22Rv1 (cell line): Measurements from ENCODE around the gene RHBDF2.

Experiments used
- H3K27ac ChIP-seq: fragments of 450-650 bp; 2 replicates; pipeline ENCODE4 v1.5.1; 2017
- ZFX ChIP-seq: fragments of 450-650 bp; IDR thresholded peaks from 2 replicates; pipeline ENCODE4 v1.6.1; 2017; ENCODE audit warnings: antibody characterized with exemption, borderline replicate concordance
- TF ChIP-seq, protein P1 (sequence below): fragments of 450-650 bp; IDR thresholded peaks from 2 replicates; pipeline ENCODE4 v1.5.1; 2017; ENCODE audit warnings: mild to moderate bottlenecking

RHBDF2 gene

DNA sequence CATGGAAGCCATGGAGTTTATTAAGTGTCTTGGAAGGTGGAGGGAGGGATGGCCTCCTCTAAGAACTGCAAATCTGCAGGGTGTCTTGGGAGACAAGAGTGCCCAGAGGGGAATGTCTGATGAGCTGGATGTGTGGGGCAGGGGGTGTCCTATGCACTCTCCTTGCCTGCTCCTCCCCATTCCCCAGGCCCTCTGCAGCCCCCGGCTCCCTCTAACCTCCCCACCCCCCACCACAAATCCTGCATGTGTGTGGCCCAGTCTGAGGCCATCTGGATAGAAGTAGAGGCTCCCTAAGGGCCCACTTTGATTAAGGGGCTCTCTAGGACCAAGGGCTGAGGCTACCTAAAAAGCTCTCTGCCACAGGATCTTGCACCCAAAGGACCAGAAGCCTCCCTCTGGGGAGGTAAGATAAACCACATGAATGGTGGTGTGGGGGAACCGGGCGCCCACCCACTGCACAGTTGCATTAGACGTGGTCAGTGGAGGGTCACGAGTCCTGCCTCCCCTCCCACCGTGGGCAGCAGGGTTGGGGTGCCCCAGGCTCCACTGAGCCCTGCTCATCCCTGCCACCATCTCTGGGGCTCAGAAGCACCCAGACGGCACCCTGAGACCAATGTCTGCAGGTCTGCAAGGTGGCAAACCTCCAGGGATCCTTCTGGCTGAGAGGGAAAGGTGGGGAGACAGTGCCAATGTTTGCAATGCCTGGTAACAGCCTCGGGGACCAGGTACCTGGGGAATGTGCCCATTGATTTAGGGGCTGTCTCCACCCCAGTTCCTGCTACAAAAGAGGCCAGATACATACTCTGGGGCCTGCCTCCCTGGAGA is 33.2 kb downstream of the RHBDF2 start:
- no peak overlapping the region for H3K27ac ChIP-seq
- TF ChIP-seq, protein P1, sequence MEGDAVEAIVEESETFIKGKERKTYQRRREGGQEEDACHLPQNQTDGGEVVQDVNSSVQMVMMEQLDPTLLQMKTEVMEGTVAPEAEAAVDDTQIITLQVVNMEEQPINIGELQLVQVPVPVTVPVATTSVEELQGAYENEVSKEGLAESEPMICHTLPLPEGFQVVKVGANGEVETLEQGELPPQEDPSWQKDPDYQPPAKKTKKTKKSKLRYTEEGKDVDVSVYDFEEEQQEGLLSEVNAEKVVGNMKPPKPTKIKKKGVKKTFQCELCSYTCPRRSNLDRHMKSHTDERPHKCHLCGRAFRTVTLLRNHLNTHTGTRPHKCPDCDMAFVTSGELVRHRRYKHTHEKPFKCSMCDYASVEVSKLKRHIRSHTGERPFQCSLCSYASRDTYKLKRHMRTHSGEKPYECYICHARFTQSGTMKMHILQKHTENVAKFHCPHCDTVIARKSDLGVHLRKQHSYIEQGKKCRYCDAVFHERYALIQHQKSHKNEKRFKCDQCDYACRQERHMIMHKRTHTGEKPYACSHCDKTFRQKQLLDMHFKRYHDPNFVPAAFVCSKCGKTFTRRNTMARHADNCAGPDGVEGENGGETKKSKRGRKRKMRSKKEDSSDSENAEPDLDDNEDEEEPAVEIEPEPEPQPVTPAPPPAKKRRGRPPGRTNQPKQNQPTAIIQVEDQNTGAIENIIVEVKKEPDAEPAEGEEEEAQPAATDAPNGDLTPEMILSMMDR = no peak
- no peak for TF ChIP-seq ZFX

DNA sequence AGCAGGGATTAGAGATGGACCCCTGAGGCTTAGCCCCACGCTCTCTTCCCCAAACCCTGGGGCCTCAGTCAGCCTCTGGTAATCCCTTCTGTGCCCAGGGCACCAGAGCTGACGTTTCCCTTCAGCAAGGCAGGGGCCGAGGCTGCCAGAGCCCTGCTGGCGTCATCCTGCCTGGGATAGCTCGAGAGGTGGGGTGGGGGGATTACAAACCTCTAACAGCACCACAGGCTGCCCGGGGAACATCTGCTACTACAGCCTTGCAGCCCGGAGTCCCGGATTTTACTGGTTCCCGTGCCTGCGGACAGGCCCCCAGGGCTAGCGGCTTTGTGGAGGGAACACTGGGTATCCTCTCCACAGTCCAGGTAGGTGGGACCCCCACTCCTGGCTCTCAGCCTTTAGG is 33.9 kb downstream of the RHBDF2 start, which contains the start of gene AANAT:
Gene AANAT, plus strand, starts transcription at position 238 of the 400 bp plus-strand sequence. CDS start 1,144 bp downstream, outside the sequence.
- no peak within 1 kb of the TSS for H3K27ac ChIP-seq
- TF ChIP-seq, protein P1 = no peak
- no peak for TF ChIP-seq ZFX

DNA sequence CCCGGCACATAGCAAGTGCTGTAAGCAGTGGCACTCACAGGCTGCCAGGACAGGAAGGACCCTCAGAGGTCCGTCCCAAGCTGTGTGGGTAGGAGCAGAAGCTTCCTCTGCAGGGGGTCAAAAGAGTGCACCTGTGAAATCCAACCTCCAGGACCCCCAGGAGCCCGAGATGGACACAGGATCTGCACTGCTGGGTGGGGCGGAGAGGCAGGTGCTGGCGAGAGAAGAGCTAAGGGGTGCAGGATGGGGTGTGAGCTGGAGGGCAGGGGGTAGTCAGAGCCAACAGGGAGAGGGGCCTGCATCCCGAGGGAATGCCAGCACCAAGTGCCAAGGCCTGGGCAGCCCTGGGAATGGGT is 34.5 kb downstream of the RHBDF2 start:
- no peak overlapping the region for H3K27ac ChIP-seq
- no peak for TF ChIP-seq ZFX
- TF ChIP-seq, protein P1 = no peak

DNA sequence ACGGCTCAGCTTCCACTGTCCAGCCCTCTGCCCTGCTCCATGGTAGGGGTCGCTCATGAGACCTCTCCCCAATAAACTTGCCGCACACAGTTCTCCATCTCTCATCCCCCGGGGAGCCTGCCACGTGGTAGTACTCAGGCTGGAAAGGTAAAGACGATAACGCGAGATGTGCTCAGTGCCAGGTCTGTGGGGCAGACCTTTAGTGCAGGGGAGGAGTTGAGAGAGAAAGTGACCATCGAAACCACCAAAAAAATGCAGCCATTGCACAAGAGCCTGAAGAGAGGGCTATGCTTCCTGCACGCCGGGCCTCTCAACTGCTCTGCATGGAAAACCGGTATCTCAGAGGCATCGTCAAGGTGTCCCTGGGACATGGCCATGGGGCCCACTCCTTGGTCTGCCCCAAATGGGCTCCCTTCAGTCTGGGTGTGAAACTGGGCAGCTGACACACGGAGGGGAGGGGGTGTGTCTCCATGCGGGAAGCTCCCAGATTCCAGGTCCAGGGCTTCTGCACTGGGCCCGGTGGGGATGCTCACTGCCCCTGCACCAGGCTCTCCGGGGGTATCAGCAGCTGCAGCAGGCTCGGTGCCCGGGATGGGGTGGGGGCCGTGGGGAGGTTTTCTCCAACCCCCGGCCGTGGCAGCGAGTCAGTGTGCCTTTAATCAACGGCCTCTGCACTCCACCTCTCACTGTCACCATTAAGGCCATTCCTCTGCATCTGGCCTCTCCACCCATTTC is 38.5 kb downstream of the RHBDF2 start:
- no peak overlapping the region for H3K27ac ChIP-seq
- TF ChIP-seq, protein P1 = no peak
- TF ChIP-seq ZFX = no peak

DNA sequence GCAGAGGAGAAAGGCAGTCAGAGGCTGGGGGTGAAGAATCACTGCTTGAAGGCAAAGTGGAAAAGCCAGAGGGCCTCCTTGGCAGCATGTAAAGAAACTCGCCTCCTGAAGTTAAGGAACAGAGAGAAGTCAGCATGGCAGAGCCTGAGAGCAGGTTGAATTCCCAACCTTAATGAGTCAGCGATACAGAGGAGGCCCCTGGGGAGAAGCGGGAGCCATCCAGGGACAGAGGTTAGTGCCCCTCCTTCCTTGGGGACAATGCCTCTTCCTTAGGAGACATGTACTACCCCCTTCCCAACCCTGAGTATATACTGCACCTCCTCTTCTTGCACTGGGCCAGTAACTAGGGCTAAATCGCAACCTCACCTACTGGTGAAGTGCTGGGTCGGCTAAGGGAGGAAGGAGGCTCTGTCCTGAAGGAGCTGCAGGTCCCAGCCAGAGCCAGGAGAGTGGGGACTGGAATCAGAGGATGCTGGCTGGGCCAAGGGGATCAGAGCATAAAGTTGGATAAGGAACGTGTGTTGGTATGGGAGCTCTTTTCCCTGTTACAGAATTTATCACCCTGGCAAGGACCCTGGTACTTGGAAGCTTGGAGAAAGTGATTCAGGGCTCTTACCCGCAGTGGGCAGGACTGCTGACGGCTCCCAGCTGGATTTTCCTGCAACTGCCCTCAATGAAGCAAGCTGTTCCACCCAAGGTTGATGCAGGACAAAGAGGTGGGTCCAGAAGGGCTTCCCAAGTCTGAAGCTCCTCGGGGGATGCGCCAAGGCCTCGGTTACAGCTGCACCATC is 39.3 kb downstream of the RHBDF2 start:
- TF ChIP-seq ZFX = no peak
- TF ChIP-seq, protein P1 = no peak
- H3K27ac ChIP-seq = no peak overlapping the region

DNA sequence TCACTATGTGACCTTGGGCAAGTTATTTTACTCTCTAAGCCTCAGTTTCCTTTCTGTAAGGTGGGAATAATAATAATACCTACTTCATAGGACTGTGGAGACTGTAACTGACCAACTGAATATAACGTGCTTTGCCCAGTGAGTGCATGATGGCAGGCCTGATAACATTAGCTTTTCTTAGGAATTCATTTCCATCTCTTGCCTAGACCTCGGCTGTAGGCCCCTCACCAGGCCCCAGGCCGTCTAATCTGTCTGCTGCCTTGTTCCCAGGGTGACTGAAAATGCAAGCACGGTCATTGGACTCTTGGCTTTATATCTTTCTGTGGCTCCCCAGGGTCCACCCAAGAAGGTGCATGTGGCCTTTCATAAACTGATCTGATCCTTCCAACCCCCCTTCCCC is 41.5 kb downstream of the RHBDF2 start:
- no peak overlapping the region for H3K27ac ChIP-seq
- TF ChIP-seq, protein P1 = no peak
- no peak for TF ChIP-seq ZFX
